Neural crest cell (in vitro differentiated cells): ENCODE results near the gene PTGR3. TPM values are rescaled to one million over a fixed set of nuclear protein-coding genes. Genes with fewer than 3 reads are reported as not detected.

Source experiments
- DNase-seq: peaks from one replicate; pipeline ENCODE4 v3.0.0; 2021; ENCODE audit warnings: low read depth, mixed read lengths, low spot score
- H3K27ac Mint-ChIP-seq: one replicate; pipeline ENCODE4 v1.8.0; 2021; ENCODE audit warnings: mild to moderate bottlenecking, mixed read lengths; ENCODE audit not compliant: unreplicated experiment
- H3K27me3 Mint-ChIP-seq: 2 replicates; pipeline ENCODE4 v1.8.0; 2021; ENCODE audit warnings: low read depth, mild to moderate bottlenecking, mixed read lengths
- H3K36me3 Mint-ChIP-seq: 2 replicates; pipeline ENCODE4 v1.8.0; 2021; ENCODE audit warnings: low read depth, mild to moderate bottlenecking, mixed read lengths
- H3K4me1 Mint-ChIP-seq: 2 replicates; pipeline ENCODE4 v1.8.0; 2021; ENCODE audit warnings: mixed read lengths
- H3K4me3 Mint-ChIP-seq: one replicate; pipeline ENCODE4 v1.8.0; 2021; ENCODE audit warnings: mild to moderate bottlenecking, mixed read lengths
- H3K9me3 Mint-ChIP-seq: 2 replicates; pipeline ENCODE4 v1.8.0; 2021; ENCODE audit warnings: mixed read lengths
- total RNA-seq: library from RNA; stranded (reverse); gene quantifications from 2 replicates; pipeline ENCODE4 v1.2.1, GENCODE V29; 2021
- TF ChIP-seq, protein P1 (sequence below): fragments of 200-600 bp; sonication (generic); conservative IDR thresholded peaks from 2 replicates; pipeline ENCODE4 v1.5.0; 2021; ENCODE audit warnings: antibody characterized with exemption, mild to moderate bottlenecking

Gene PTGR3
- total RNA-seq, 1 donor from 2014 or later, result 12.1 TPM

DNA sequence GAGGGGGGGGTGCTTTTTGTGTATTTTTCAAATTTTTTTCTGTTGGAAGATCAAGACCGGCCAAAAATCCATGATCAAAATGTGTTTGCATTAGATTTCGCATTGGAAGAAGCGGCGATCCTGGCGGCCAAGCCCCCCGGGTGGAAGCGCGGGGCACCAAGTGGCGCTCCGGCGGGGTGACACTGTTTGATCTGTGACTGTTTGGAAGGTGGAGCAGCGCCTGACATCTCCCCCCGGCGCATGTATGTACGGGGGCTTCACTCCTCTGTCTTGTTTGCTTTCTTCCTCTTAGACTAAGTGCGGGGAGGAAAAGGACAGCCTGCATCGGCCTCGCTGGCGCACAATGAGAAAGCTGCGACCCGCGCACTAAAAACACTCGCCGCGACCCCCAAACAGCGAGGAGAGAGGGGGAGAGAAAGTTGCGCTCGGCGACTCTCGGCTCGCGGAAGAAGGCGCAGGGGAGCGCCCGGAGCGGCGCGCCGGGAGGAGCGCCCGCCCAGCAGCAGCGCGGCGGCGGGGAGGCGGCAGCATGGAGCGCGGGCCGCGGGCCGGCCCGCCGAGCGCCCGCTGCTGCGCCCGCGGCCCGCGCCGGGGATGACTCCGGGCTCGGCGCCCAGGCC lies 2.2 kb upstream of the PTGR3 start:
- H3K36me3 Mint-ChIP-seq, result no peaks in the 10 kb centered on the region
- peaks cover 56% of the 10 kb centered on the region for H3K4me1 Mint-ChIP-seq
- H3K4me3 Mint-ChIP-seq, result peak overlapping the region; percentile 99
- H3K27ac Mint-ChIP-seq, result peak overlapping the region; percentile 85
- H3K9me3 Mint-ChIP-seq, result no peaks in the 10 kb centered on the region
- peaks cover 52% of the 10 kb centered on the region for H3K27me3 Mint-ChIP-seq
- DNase-seq, result peak; percentile 28
- TF ChIP-seq, protein P1, sequence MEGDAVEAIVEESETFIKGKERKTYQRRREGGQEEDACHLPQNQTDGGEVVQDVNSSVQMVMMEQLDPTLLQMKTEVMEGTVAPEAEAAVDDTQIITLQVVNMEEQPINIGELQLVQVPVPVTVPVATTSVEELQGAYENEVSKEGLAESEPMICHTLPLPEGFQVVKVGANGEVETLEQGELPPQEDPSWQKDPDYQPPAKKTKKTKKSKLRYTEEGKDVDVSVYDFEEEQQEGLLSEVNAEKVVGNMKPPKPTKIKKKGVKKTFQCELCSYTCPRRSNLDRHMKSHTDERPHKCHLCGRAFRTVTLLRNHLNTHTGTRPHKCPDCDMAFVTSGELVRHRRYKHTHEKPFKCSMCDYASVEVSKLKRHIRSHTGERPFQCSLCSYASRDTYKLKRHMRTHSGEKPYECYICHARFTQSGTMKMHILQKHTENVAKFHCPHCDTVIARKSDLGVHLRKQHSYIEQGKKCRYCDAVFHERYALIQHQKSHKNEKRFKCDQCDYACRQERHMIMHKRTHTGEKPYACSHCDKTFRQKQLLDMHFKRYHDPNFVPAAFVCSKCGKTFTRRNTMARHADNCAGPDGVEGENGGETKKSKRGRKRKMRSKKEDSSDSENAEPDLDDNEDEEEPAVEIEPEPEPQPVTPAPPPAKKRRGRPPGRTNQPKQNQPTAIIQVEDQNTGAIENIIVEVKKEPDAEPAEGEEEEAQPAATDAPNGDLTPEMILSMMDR, result no peak

DNA sequence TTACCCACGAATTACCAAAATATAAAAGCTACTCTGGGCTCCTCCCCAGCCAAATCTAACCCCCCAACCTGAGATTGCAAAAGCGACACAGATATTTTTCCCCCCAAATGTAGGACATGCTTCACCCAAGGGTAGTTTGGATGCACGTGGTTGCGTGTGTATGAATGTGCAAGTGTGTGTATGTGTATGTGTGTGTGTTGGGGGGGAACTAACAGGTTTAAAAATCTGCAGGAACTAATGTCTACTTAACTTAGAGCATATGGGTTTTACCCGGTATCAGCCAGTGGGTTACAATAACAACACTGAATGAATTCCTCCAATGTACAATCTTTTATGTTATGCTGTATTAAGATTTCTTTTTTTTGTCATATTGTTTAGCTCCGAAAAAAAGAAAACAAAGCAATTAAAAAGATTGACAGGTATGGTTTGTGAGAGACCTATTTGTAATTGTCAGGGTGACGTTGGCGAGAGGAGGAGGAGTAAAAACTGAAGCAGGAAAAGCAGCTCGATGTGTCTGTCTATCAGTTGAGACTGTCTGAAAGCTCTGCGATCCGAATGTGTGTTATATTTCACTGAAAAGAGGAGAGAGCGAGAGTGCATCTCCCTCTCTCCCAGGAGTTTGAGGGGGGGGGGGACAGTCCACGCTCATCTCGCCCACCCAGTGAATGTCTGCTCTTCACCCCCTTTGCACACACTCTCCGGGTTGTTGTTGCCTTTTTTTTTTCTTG lies 1.5 kb upstream of the PTGR3 start, which contains the start of gene TSHZ1:
Gene TSHZ1 (plus strand): TSS at position 524 of the 728 bp plus-strand sequence. CDS start 1,080 bp downstream, outside the sequence.
- peak within 1 kb of the TSS; percentile 85 for H3K27ac Mint-ChIP-seq
- TF ChIP-seq, protein P1, result no peak
- no peaks in the 10 kb centered on the region for H3K9me3 Mint-ChIP-seq
- peak within 1 kb of the TSS; percentile 99 for H3K4me3 Mint-ChIP-seq
- peaks cover 59% of the 10 kb centered on the region for H3K27me3 Mint-ChIP-seq
- no peaks in the 10 kb centered on the region for H3K36me3 Mint-ChIP-seq
- peaks cover 62% of the 10 kb centered on the region for H3K4me1 Mint-ChIP-seq
- DNase-seq, result no peak

DNA sequence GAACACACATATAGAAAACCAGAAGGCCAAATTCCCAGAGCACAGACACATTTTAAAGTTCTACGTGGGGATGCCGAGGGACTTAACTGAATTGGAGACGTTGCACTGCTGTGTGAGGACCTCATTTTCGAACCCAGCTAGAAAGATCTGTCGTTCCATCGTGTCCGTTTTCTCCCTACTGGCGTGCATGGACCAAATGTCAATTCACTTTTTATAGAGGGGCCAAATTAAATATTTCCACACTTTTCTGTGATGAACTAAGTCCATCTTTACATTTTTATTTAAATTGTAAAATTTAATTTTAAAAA lies 966 bp upstream of the PTGR3 start:
- Mint-ChIP-seq H3K27ac (peak overlapping the region; percentile 83), H3K4me1 (peaks cover 68% of the 10 kb centered on the region), H3K36me3 (no peaks in the 10 kb centered on the region), H3K27me3 (peaks cover 64% of the 10 kb centered on the region), H3K4me3 (peak overlapping the region; percentile 99), H3K9me3 (no peaks in the 10 kb centered on the region)
- DNase-seq, result no peak
- TF ChIP-seq, protein P1, result no peak

DNA sequence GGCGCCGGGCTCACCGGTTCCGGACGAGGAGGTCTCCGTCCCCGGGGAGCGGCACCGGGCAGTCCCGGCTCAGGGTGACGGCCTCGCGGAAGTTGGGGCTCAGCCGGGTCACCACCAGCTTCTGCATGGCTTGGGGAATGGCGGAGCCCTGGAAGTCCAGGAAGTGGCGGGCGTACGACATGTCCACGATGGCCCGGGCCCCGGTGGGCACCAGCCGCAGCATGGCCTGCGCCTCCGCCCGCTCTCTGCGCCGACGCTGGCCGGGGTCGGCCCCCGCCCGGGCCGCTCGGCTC lies 157 bp downstream of the PTGR3 start:
- TF ChIP-seq, protein P1, result no peak
- no peak overlapping the region for H3K27ac Mint-ChIP-seq
- no peak overlapping the region for H3K4me3 Mint-ChIP-seq
- no peaks in the 10 kb centered on the region for H3K36me3 Mint-ChIP-seq
- H3K9me3 Mint-ChIP-seq, result no peaks in the 10 kb centered on the region
- peaks cover 60% of the 10 kb centered on the region for H3K4me1 Mint-ChIP-seq
- H3K27me3 Mint-ChIP-seq, result peaks cover 70% of the 10 kb centered on the region
- peak; percentile 31 for DNase-seq

DNA sequence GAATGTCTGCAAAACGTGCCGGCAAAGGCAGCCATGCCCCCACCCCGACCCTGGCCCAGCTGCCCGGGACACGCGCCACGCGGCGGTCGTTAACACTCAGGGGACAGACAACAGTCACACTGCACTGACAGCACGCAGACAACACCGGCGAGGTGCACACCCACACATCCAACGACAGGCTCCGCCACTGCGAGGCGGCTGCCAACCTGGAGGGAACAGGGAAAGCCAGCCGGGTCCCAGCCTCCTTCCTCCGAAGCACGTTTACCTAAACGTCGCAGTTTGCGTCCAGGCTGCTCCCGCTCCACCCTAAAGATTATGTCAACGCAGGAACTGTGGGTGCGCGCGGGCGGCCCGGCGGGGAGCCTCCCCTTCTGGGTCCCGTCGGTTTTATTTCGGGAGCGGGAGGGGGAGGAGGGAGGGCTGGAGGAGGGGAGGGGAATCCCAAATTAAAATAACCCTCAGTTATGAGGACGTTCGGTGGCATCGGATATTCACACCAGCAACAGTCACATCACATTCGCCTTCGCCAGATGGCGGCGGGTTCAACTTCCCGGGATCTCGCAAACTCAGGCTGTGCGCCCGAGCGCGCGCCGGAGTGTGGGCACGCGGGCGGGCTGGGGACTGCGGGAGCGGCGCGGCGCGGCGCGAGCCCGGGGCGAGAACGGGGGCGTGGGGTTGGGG lies 644 bp downstream of the PTGR3 start:
- Mint-ChIP-seq H3K4me3 (peak overlapping the region; percentile 91), H3K9me3 (no peaks in the 10 kb centered on the region), H3K4me1 (peaks cover 57% of the 10 kb centered on the region), H3K27ac (no peak overlapping the region), H3K27me3 (peaks cover 75% of the 10 kb centered on the region), H3K36me3 (no peaks in the 10 kb centered on the region)
- peak; percentile 45 for DNase-seq
- TF ChIP-seq, protein P1, result peak; percentile 18
